Measurements from ENCODE around the gene FOXL2.

FOXL2 gene

DNA sequence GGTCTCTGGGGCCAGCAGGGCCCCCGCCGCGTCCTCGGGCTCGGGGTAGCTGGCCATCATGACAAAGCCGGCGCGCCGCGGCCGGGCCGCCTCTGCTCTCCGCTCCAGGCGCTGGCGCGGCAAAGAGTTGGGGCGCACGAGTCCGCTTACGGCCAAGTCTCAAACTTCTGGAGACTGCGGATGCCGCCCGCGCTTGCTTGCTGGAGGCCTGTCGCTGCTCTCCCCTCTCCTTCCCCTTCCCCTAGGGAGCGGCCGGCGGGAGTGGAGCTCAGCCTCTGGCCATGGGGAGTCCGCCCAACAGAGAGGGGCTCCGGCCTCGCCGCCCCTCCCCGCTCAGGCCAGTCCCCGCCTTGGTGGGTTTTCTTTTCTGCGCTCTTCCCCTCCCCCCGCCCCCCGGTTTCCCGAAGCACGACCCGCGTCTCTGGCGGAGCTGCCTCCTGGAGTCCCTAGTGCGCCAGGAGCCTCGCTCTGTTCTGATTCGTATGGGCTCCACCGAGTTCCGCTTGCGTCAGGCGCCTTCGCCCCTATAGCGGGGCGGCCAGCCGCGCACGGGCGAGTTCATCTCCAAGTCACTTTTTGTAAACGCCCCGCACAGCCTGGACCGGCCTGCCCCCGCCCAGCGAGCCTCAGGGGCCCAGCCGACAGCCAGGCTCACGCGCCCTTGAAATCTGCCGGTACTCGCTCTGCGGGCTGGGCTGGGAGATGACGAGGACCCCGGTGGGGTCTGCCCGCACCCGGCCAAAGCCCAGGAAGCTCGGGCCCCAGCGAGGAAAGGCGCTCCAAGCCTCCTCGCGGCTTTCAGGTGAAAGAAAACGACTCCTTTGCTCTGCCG, at the start of gene FOXL2, which contains the start of gene FOXL2NB:
TSS of gene FOXL2 (minus strand) at position 475 of the 832 bp plus-strand sequence. CDS start at position 60, 415 bp downstream.
TSS of gene FOXL2NB (plus strand) at position 555 of the 832 bp plus-strand sequence. CDS start at position 703, 148 bp downstream.
- H3K4me1 ChIP-seq (ENCODE audit: control insufficient read depth in 1 of 2, insufficient read depth in 1 of 2, low read depth in 1 of 2, low read length in 1 of 2) = peaks cover 36 to 52% of the 10 kb centered on the region in 2 experiments
- TF ChIP-seq, protein P1, sequence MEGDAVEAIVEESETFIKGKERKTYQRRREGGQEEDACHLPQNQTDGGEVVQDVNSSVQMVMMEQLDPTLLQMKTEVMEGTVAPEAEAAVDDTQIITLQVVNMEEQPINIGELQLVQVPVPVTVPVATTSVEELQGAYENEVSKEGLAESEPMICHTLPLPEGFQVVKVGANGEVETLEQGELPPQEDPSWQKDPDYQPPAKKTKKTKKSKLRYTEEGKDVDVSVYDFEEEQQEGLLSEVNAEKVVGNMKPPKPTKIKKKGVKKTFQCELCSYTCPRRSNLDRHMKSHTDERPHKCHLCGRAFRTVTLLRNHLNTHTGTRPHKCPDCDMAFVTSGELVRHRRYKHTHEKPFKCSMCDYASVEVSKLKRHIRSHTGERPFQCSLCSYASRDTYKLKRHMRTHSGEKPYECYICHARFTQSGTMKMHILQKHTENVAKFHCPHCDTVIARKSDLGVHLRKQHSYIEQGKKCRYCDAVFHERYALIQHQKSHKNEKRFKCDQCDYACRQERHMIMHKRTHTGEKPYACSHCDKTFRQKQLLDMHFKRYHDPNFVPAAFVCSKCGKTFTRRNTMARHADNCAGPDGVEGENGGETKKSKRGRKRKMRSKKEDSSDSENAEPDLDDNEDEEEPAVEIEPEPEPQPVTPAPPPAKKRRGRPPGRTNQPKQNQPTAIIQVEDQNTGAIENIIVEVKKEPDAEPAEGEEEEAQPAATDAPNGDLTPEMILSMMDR (IDR thresholded peaks at IDR 0.05) = no peak
- peak within 1 kb of the TSS; percentile 15 to 30 for H3K4me3 ChIP-seq (ENCODE audit: low read depth in 1 of 2, low read length in 1 of 2)
- H3K27ac ChIP-seq = no peak within 1 kb of the TSS
- no peaks in the 10 kb centered on the region for H3K36me3 ChIP-seq
- peaks cover 100% of the 10 kb centered on the region for H3K27me3 ChIP-seq
- H3K9me3 ChIP-seq = no peaks in the 10 kb centered on the region

DNA sequence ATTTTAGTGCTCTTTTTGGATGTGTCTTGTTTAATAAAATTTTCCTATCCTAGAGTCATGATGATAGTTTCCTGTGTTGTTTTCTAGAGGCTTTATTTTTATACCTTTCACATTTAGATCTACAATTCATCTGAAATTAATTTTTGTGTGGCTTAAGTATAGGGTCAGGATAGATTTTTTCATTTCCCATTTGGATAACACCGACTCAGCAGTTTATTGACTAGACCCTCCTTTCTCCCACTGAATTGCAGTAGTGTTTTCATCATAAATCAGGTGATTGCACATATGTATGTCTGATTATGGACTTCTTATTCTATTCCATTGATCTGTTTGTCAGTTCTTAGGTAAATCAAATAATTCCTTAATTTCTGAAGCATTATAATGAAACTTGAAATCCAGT, 48.8 kb upstream of the FOXL2 start:
- TF ChIP-seq, protein P1 (IDR thresholded peaks at IDR 0.05) = no peak
- H3K9me3 ChIP-seq = no peaks in the 10 kb centered on the region
- no peak overlapping the region for H3K4me3 ChIP-seq (ENCODE audit: low read depth in 1 of 2, low read length in 1 of 2)
- peaks cover 52% of the 10 kb centered on the region for H3K27me3 ChIP-seq
- no peaks in the 10 kb centered on the region for H3K4me1 ChIP-seq (ENCODE audit: control insufficient read depth in 1 of 2, insufficient read depth in 1 of 2, low read depth in 1 of 2, low read length in 1 of 2)
- no peak overlapping the region for H3K27ac ChIP-seq
- no peaks in the 10 kb centered on the region for H3K36me3 ChIP-seq

DNA sequence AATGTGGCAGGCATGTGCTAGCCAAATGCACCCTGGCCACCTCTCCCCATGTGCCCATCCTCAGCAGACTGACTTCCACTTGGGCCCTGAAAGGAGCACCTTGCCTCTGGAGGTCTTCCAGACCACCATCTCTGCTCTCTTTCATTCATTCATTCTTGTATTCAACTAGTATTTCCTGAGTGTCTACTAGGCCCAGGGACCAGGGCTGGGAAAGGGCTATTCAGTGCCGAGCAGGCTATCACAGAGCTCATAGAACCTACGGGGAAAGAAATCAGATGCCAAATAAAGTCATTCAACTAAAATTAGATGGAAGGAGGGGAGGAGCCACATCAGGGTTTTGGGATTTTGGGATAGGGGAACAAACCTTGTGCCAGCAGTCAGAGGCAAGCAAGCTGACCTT, 40.2 kb upstream of the FOXL2 start:
- Histone ChIP-seq H3K9me3 (no peaks in the 10 kb centered on the region), H3K27ac (no peak overlapping the region), H3K27me3 (peaks cover 6% of the 10 kb centered on the region), H3K36me3 (no peaks in the 10 kb centered on the region), H3K4me1 (ENCODE audit: control insufficient read depth in 1 of 2, insufficient read depth in 1 of 2, low read depth in 1 of 2, low read length in 1 of 2) (peaks cover 9 to 10% of the 10 kb centered on the region in 2 experiments), H3K4me3 (ENCODE audit: low read depth in 1 of 2, low read length in 1 of 2) (no peak overlapping the region)
- TF ChIP-seq, protein P1 (IDR thresholded peaks at IDR 0.05) = no peak

DNA sequence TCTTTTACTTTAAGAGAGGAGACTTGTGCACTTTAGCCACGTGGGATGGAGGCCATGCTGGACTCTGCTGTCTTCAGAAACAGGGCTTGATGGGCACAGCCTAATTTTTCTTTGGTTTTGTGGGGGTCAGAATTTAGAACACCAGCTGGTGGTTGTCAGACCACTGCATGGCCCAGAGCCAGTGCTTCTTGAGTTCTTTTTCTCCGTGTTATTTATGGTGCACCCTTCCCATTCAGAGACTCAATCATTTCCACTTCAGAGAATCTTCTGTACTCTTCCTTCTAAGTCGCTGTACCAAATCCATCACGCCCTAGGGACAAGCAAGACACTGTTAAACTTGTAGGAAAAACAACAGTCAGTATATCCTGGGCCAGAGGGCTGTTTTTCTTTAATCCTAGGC, 39.0 kb upstream of the FOXL2 start:
- Histone ChIP-seq H3K9me3 (no peaks in the 10 kb centered on the region), H3K27me3 (peaks cover 7% of the 10 kb centered on the region), H3K36me3 (no peaks in the 10 kb centered on the region), H3K27ac (no peak overlapping the region), H3K4me1 (ENCODE audit: control insufficient read depth in 1 of 2, insufficient read depth in 1 of 2, low read depth in 1 of 2, low read length in 1 of 2) (peaks cover 9 to 10% of the 10 kb centered on the region in 2 experiments), H3K4me3 (ENCODE audit: low read depth in 1 of 2, low read length in 1 of 2) (no peak overlapping the region)
- TF ChIP-seq, protein P1 (IDR thresholded peaks at IDR 0.05) = no peak

DNA sequence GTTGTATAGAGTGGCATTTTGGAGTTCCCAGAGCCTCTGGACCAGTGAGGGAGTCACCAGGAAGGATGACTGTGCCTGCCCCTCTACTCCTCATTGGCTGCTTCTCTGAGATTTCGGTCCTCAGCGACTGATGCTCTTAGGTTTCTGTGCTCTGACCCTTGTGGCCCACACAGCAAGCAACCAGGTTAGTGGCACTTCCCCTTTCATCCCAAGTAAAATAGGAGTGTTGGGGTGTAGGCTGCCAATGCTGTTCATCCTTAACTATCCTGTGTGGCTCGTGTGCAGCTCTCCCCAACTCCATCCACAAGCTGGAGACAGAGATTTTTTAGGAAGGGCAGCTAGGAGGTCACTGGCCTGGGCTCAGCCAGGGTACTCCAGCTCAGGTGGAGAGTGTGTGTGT, 37.9 kb upstream of the FOXL2 start:
- TF ChIP-seq, protein P1 (IDR thresholded peaks at IDR 0.05) = no peak
- H3K27me3 ChIP-seq = peaks cover 12% of the 10 kb centered on the region
- H3K4me3 ChIP-seq (ENCODE audit: low read depth in 1 of 2, low read length in 1 of 2) = no peak overlapping the region
- H3K4me1 ChIP-seq (ENCODE audit: control insufficient read depth in 1 of 2, insufficient read depth in 1 of 2, low read depth in 1 of 2, low read length in 1 of 2) = peaks cover 9 to 10% of the 10 kb centered on the region in 2 experiments
- no peaks in the 10 kb centered on the region for H3K36me3 ChIP-seq
- H3K27ac ChIP-seq = no peak overlapping the region
- no peaks in the 10 kb centered on the region for H3K9me3 ChIP-seq

All from neutrophil (primary cell).